Subcutaneous adipose tissue (tissue), 4 donors: ENCODE measurements around the gene KANSL1. TPM values are rescaled to one million over a fixed set of nuclear protein-coding genes. Genes with fewer than 3 reads are reported as not detected.

Experiments
- CTCF ChIP-seq: fragments of 450-650 bp; IDR thresholded peaks from one replicate; pipeline ENCODE4 v1.5.1; 2016; ENCODE audit warnings: low read depth, mild to moderate bottlenecking, control low read depth, antibody characterized with exemption, moderate library complexity
- total RNA-seq, 4 donors: library from RNA; depleted of rRNA; stranded (reverse); fragments of >200 nt; gene quantifications; one replicate each; pipeline ENCODE4 v1.1.0, GENCODE V29; 2016

Gene KANSL1
- total RNA-seq, 4 donors from 2014 or later = 71.1 to 128 (median 74.8) TPM

GRCh38 chr17:46059486-46059885 lies 133.7 kb downstream of the KANSL1 start:
- TF ChIP-seq CTCF = no peak

DNA sequence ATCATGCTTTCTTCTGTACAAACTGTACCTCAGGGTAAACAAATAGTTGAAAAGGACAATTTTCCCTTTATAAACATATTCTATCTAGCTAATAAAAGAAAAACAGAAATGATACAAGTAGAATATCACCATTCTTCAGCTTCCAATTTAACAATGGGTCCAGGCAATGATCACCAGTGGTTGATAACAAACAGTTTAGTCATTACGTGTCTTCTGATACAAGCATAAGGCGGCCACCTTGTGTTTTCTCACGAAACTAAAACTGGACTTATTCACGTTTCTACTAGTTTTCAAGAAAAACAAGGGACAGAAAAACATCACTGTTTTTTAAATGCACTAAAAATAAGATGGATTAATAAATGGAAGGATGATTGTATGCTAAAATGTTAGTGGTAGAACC lies 135.9 kb downstream of the KANSL1 start:
- no peak for TF ChIP-seq CTCF

DNA sequence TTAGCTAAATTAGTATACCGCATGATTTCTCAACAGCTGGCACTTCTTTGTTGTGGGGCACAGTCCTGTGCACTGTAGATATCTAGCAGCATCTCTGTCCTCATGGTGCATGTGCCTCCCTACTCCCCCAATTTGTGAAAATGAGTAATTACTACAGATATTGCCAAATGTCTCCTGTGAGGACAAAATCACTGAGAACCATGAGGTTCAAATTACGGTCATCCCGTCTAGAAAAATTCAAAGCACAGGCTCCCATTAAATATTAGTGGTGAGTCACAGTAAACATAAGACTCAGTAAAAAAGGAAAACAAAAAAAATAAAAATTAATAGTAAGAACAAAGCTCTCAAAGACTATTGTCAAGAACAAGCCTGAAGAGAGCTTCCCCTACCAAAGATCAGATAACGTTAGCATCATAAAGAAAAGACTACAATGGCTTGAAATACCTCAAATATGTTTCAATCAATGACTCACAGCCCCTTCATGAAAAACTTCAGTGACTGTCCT lies 136.4 kb downstream of the KANSL1 start:
- TF ChIP-seq CTCF = no peak

GRCh38 chr17:46053911-46054534 lies 139.2 kb downstream of the KANSL1 start:
- TF ChIP-seq CTCF = no peak

DNA sequence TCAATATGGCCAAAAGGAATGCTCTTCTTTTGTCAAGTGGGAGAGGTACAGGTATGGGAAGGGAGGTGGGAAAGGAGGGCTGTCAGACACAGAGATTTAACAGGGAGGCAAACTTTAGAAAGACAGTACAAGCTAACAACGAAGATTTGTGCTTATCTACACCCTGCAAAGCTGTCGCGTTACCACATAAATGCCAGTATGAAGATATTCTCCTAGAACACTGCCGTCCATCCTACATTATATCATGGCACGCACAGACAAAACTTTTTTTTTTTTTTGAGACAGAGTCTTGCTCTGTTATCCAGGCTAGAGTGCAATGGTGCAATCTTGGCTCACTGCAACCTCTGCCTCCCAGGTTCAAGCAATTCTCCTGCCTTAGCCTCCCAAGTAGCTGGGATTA lies 143.6 kb downstream of the KANSL1 start:
- TF ChIP-seq CTCF = no peak

DNA sequence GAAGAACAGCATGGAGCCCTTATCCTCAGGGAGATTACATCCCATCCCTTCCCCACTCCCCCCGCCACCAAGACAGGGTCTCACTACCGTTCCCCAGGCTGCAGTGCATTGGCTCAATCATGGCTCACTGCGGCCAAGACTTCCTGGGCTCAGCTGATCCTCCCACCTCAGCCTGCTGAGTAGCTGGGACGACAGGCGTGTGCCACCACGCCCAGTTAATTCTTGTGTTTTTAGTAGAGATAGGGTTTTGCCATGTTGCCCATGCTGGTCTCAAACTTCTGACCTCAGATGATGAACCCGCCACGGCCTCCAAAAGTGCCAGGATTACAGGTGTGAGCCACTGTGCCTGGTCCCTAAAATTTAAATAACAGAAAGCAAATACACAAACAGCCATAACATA lies 145.4 kb downstream of the KANSL1 start:
- no peak for TF ChIP-seq CTCF

GRCh38 chr17:46047398-46047797 lies 145.8 kb downstream of the KANSL1 start:
- no peak for TF ChIP-seq CTCF
